ENCODE results near the gene GALNS.

DNA sequence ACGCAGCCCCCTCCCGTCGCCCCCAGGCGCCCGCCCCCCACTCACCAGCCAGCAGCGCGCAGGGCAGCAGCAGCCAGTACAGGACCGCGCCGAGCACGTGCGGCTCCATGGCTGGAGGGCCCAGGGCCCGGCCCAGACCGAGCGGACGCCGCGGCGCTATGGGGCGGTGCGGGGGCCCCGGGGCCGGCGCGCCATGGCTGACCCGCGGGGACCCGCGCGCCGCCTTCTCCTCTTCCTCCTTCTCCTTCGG, 72.0 kb downstream of the GALNS start:
- no peak for TF ChIP-seq TAF1 (IDR thresholded peaks at IDR 0.05; ENCODE audit: low read depth, low read length)
- TF ChIP-seq POLR2A (IDR thresholded peaks at IDR 0.05; ENCODE audit: low read depth, low read length), result no peak
- TF ChIP-seq POLR2AphosphoS5 (IDR thresholded peaks at IDR 0.05; ENCODE audit: low read depth, low read length), result no peak
- no peak for TF ChIP-seq POU2F2 (IDR thresholded peaks at IDR 0.05; ENCODE audit: low read depth, low read length)
- no peak for TF ChIP-seq PAX5 (IDR thresholded peaks at IDR 0.05; ENCODE audit: insufficient read depth, low read length, severe bottlenecking)
- no peak for TF ChIP-seq SPI1 (IDR thresholded peaks at IDR 0.05; ENCODE audit: low read depth, low read length)
